Measurements from ENCODE around the gene OR2L13.
"Not testable (repeated sequence)": the region's sequence is repeated elsewhere in the genome, so short reads cannot be mapped to it uniquely, and the experiment has no call there.

OR2L13 gene

GRCh38 chr1:248094884-248095283 lies at the start of gene OR2L13:
TSS of gene OR2L13 (plus strand) at chr1:248095184. CDS start at chr1:248099376, 4,192 bp downstream.
- WGBS (ENCODE audit: insufficient coverage, insufficient read length) = no CpG with 5 or more reads among the region's 1 CpG
- Histone ChIP-seq H3K4me3 (ENCODE audit: low read length) (no peak within 1 kb of the TSS), H3K27ac (ENCODE audit: low read length) (no peak within 1 kb of the TSS), H3K9me3 (ENCODE audit: control insufficient read depth, insufficient read depth, low read length) (peaks cover 5% of the 10 kb centered on the region), H3K4me1 (ENCODE audit: control insufficient read depth, insufficient read depth, low read length) (no peaks in the 10 kb centered on the region), H3K36me3 (ENCODE audit: control insufficient read depth, insufficient read depth, low read length) (no peaks in the 10 kb centered on the region), H3K27me3 (ENCODE audit: control insufficient read depth, insufficient read depth, low read length) (no peaks in the 10 kb centered on the region)
- DNase-seq (ENCODE audit: low read depth, low spot score) = no peak

- Histone ChIP-seq H3K4me1 (ENCODE audit: control insufficient read depth, insufficient read depth, low read length) (no peaks in the 10 kb centered on the region), H3K27me3 (ENCODE audit: control insufficient read depth, insufficient read depth, low read length) (no peaks in the 10 kb centered on the region), H3K27ac (ENCODE audit: low read length) (no peak overlapping the region), H3K36me3 (ENCODE audit: control insufficient read depth, insufficient read depth, low read length) (no peaks in the 10 kb centered on the region), H3K4me3 (ENCODE audit: low read length) (no peak overlapping the region), H3K9me3 (ENCODE audit: control insufficient read depth, insufficient read depth, low read length) (peaks cover 4% of the 10 kb centered on the region)
- no peak for DNase-seq (ENCODE audit: low read depth, low spot score)
- no CpG with 5 or more reads among the region's 5 CpGs for WGBS (ENCODE audit: insufficient coverage, insufficient read length)
These were observed 49.8 kb upstream of the OR2L13 start for GRCh38 chr1:248045209-248045608.

- Histone ChIP-seq H3K36me3 (ENCODE audit: control insufficient read depth, insufficient read depth, low read length) (no peaks in the 10 kb centered on the region), H3K4me1 (ENCODE audit: control insufficient read depth, insufficient read depth, low read length) (no peaks in the 10 kb centered on the region), H3K9me3 (ENCODE audit: control insufficient read depth, insufficient read depth, low read length) (peaks cover 4% of the 10 kb centered on the region), H3K27me3 (ENCODE audit: control insufficient read depth, insufficient read depth, low read length) (no peaks in the 10 kb centered on the region), H3K27ac (ENCODE audit: low read length) (no peak within 1 kb of the TSS), H3K4me3 (ENCODE audit: low read length) (no peak within 1 kb of the TSS)
- WGBS (ENCODE audit: insufficient coverage, insufficient read length) = no CpG with 5 or more reads among the region's 2 CpGs
- no peak for DNase-seq (ENCODE audit: low read depth, low spot score)
These were observed 48.4 kb upstream of the OR2L13 start, which contains the start of gene OR2L3 for GRCh38 chr1:248046536-248046935. TSS of gene OR2L3 (plus strand) at chr1:248046836. CDS start at chr1:248060682, 13,846 bp downstream.

- H3K27me3 ChIP-seq (ENCODE audit: control insufficient read depth, insufficient read depth, low read length) = no peaks in the 10 kb centered on the region
- H3K27ac ChIP-seq (ENCODE audit: low read length) = no peak overlapping the region
- H3K9me3 ChIP-seq (ENCODE audit: control insufficient read depth, insufficient read depth, low read length) = peaks cover 4% of the 10 kb centered on the region
- H3K4me3 ChIP-seq (ENCODE audit: low read length) = no peak overlapping the region
- no peaks in the 10 kb centered on the region for H3K4me1 ChIP-seq (ENCODE audit: control insufficient read depth, insufficient read depth, low read length)
- no peak for DNase-seq (ENCODE audit: low read depth, low spot score)
- no CpG with 5 or more reads among the region's 1 CpG for WGBS (ENCODE audit: insufficient coverage, insufficient read length)
- H3K36me3 ChIP-seq (ENCODE audit: control insufficient read depth, insufficient read depth, low read length) = no peaks in the 10 kb centered on the region
These were observed 48.0 kb upstream of the OR2L13 start for GRCh38 chr1:248047008-248047407.

- Histone ChIP-seq H3K27ac (ENCODE audit: low read length) (no peak overlapping the region), H3K27me3 (ENCODE audit: control insufficient read depth, insufficient read depth, low read length) (no peaks in the 10 kb centered on the region), H3K4me3 (ENCODE audit: low read length) (no peak overlapping the region), H3K36me3 (ENCODE audit: control insufficient read depth, insufficient read depth, low read length) (no peaks in the 10 kb centered on the region), H3K4me1 (ENCODE audit: control insufficient read depth, insufficient read depth, low read length) (no peaks in the 10 kb centered on the region), H3K9me3 (ENCODE audit: control insufficient read depth, insufficient read depth, low read length) (peaks cover 4% of the 10 kb centered on the region)
- no peak for DNase-seq (ENCODE audit: low read depth, low spot score)
These were observed 40.3 kb upstream of the OR2L13 start for GRCh38 chr1:248054671-248055070.

GRCh38 chr1:248055261-248055660 lies 39.7 kb upstream of the OR2L13 start:
- no CpG with 5 or more reads among the region's 2 CpGs for WGBS (ENCODE audit: insufficient coverage, insufficient read length)
- H3K4me3 ChIP-seq (ENCODE audit: low read length) = no peak overlapping the region
- no peaks in the 10 kb centered on the region for H3K27me3 ChIP-seq (ENCODE audit: control insufficient read depth, insufficient read depth, low read length)
- no peak overlapping the region for H3K27ac ChIP-seq (ENCODE audit: low read length)
- H3K9me3 ChIP-seq (ENCODE audit: control insufficient read depth, insufficient read depth, low read length) = peaks cover 2% of the 10 kb centered on the region
- no peak for DNase-seq (ENCODE audit: low read depth, low spot score)
- H3K36me3 ChIP-seq (ENCODE audit: control insufficient read depth, insufficient read depth, low read length) = no peaks in the 10 kb centered on the region
- H3K4me1 ChIP-seq (ENCODE audit: control insufficient read depth, insufficient read depth, low read length) = no peaks in the 10 kb centered on the region

GRCh38 chr1:248065071-248065470 lies 29.9 kb upstream of the OR2L13 start:
- H3K27ac ChIP-seq (ENCODE audit: low read length) = no peak overlapping the region
- no peaks in the 10 kb centered on the region for H3K4me1 ChIP-seq (ENCODE audit: control insufficient read depth, insufficient read depth, low read length)
- no peak overlapping the region for H3K4me3 ChIP-seq (ENCODE audit: low read length)
- DNase-seq (ENCODE audit: low read depth, low spot score) = no peak
- no CpG with 5 or more reads among the region's 2 CpGs for WGBS (ENCODE audit: insufficient coverage, insufficient read length)
- no peaks in the 10 kb centered on the region for H3K36me3 ChIP-seq (ENCODE audit: control insufficient read depth, insufficient read depth, low read length)
- peaks cover 4% of the 10 kb centered on the region for H3K9me3 ChIP-seq (ENCODE audit: control insufficient read depth, insufficient read depth, low read length)
- no peaks in the 10 kb centered on the region for H3K27me3 ChIP-seq (ENCODE audit: control insufficient read depth, insufficient read depth, low read length)

- no peak overlapping the region for H3K4me3 ChIP-seq (ENCODE audit: low read length)
- no peak overlapping the region for H3K27ac ChIP-seq (ENCODE audit: low read length)
- no peaks in the 10 kb centered on the region for H3K27me3 ChIP-seq (ENCODE audit: control insufficient read depth, insufficient read depth, low read length)
- peaks cover 4% of the 10 kb centered on the region for H3K9me3 ChIP-seq (ENCODE audit: control insufficient read depth, insufficient read depth, low read length)
- WGBS (ENCODE audit: insufficient coverage, insufficient read length) = no CpG with 5 or more reads among the region's 3 CpGs
- DNase-seq (ENCODE audit: low read depth, low spot score) = no peak
- no peaks in the 10 kb centered on the region for H3K36me3 ChIP-seq (ENCODE audit: control insufficient read depth, insufficient read depth, low read length)
- no peaks in the 10 kb centered on the region for H3K4me1 ChIP-seq (ENCODE audit: control insufficient read depth, insufficient read depth, low read length)
These were observed 29.4 kb upstream of the OR2L13 start for GRCh38 chr1:248065604-248066003.

- not testable (repeated sequence) for DNase-seq (ENCODE audit: low read depth, low spot score); H3K4me3 ChIP-seq (ENCODE audit: low read length); H3K27ac ChIP-seq (ENCODE audit: low read length); H3K36me3 ChIP-seq (ENCODE audit: control insufficient read depth, insufficient read depth, low read length); H3K9me3 ChIP-seq (ENCODE audit: control insufficient read depth, insufficient read depth, low read length); H3K27me3 ChIP-seq (ENCODE audit: control insufficient read depth, insufficient read depth, low read length); H3K4me1 ChIP-seq (ENCODE audit: control insufficient read depth, insufficient read depth, low read length)
- no CpG with 5 or more reads among the region's 17 CpGs for WGBS (ENCODE audit: insufficient coverage, insufficient read length)
These were observed 11.1 kb upstream of the OR2L13 start for GRCh38 chr1:248083864-248084263.

- H3K36me3 ChIP-seq (ENCODE audit: control insufficient read depth, insufficient read depth, low read length) = no peaks in the 10 kb centered on the region
- no peaks in the 10 kb centered on the region for H3K4me1 ChIP-seq (ENCODE audit: control insufficient read depth, insufficient read depth, low read length)
- no peak for DNase-seq (ENCODE audit: low read depth, low spot score)
- no CpG with 5 or more reads among the region's 1 CpG for WGBS (ENCODE audit: insufficient coverage, insufficient read length)
- no peak overlapping the region for H3K27ac ChIP-seq (ENCODE audit: low read length)
- H3K27me3 ChIP-seq (ENCODE audit: control insufficient read depth, insufficient read depth, low read length) = no peaks in the 10 kb centered on the region
- no peak overlapping the region for H3K4me3 ChIP-seq (ENCODE audit: low read length)
- H3K9me3 ChIP-seq (ENCODE audit: control insufficient read depth, insufficient read depth, low read length) = peaks cover 9% of the 10 kb centered on the region
These were observed 3.5 kb downstream of the OR2L13 start for GRCh38 chr1:248098529-248098928.

GRCh38 chr1:248102847-248103246 lies 7.9 kb downstream of the OR2L13 start:
- H3K27ac ChIP-seq (ENCODE audit: low read length) = no peak overlapping the region

More at GRCh38 chr1:248102847-248103246, 7.9 kb downstream of the OR2L13 start:
- Histone ChIP-seq H3K36me3 (ENCODE audit: control insufficient read depth, insufficient read depth, low read length) (no peaks in the 10 kb centered on the region), H3K27me3 (ENCODE audit: control insufficient read depth, insufficient read depth, low read length) (no peaks in the 10 kb centered on the region), H3K9me3 (ENCODE audit: control insufficient read depth, insufficient read depth, low read length) (peaks cover 8% of the 10 kb centered on the region), H3K4me3 (ENCODE audit: low read length) (no peak overlapping the region), H3K4me1 (ENCODE audit: control insufficient read depth, insufficient read depth, low read length) (no peaks in the 10 kb centered on the region)
- DNase-seq (ENCODE audit: low read depth, low spot score) = no peak

All from iPS DF 6.9 (cell line).